AG04450 (cell line): ENCODE results near the gene RPGR. TPM values are rescaled to one million over a fixed set of nuclear protein-coding genes. Genes with fewer than 3 reads are reported as not detected.

Experiments
- CTCF ChIA-PET: fragments of 300-600, 350-600 bp; formaldehyde crosslinking; extraction: SDS; loops from one replicate; lab custom pipeline; 2022; ENCODE audit warnings: antibody characterized with exemption, inconsistent platforms; lab: Charles Lee
- POLR2A ChIA-PET: fragments of 350-600 bp; formaldehyde crosslinking; extraction: SDS; loops from one replicate; lab custom pipeline; 2021; ENCODE audit warnings: antibody characterized with exemption, inconsistent platforms; lab: Yijun Ruan, JAX
- DNase-seq: peaks from one replicate; pipeline ENCODE4 v3.0.0-alpha.2; 2011; ENCODE audit warnings: low read depth, low spot score
- H3K27ac ChIP-seq: one replicate; pipeline ENCODE4 v1.5.1; 2012; ENCODE audit warnings: low read depth, low read length, control low read depth
- H3K27me3 ChIP-seq: one replicate; pipeline ENCODE4 v1.6.0; 2012; ENCODE audit warnings: low read length; ENCODE audit not compliant: control insufficient read depth, insufficient read depth
- H3K4me3 ChIP-seq: 2 replicates; pipeline ENCODE4 v1.5.1; 2011; ENCODE audit warnings: mild to moderate bottlenecking, low read depth, low read length, control low read depth
- H3K9me3 ChIP-seq: 2 replicates; pipeline ENCODE4 v1.5.1; 2012; ENCODE audit warnings: low read length; ENCODE audit not compliant: control insufficient read depth, insufficient read depth
- polyA plus RNA-seq: library from polyadenylated mRNA; depleted of rRNA; stranded (reverse); fragments of >200 nt; gene quantifications from 2 replicates; pipeline ENCODE4 v1.2.3, GENCODE V29; 2011
- TF ChIP-seq, protein P1 (sequence below): IDR thresholded peaks from 2 replicates; pipeline ENCODE4 v1.5.1; 2011; ENCODE audit warnings: low read depth, low read length, control low read depth, inconsistent platforms

RPGR gene
- polyA plus RNA-seq, 1 experiment = 2.0 TPM

DNA sequence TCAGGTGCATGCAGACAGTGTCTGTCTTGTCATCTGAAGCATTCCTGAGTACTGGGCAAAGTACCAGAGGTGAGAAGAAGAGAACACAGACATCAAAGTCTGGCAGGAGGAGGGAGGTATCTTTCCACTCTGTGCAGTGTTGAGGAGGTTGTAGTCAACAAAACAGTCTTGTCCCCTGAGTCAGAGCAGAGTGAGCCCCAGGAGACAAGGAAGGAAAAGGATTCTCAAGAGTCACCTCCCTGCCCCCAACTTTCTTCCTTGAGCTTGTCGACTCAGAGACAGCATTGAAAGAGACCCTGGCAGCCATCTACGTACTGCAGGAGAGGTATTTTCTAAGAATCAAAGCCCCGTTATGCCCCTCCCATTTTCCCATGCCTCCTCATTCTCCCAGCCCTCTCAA is 102.2 kb downstream of the RPGR start:
- Histone ChIP-seq H3K27ac (peak overlapping the region; percentile 39), H3K9me3 (no peaks in the 10 kb centered on the region), H3K27me3 (no peaks in the 10 kb centered on the region), H3K4me3 (no peak overlapping the region)
- TF ChIP-seq, protein P1, sequence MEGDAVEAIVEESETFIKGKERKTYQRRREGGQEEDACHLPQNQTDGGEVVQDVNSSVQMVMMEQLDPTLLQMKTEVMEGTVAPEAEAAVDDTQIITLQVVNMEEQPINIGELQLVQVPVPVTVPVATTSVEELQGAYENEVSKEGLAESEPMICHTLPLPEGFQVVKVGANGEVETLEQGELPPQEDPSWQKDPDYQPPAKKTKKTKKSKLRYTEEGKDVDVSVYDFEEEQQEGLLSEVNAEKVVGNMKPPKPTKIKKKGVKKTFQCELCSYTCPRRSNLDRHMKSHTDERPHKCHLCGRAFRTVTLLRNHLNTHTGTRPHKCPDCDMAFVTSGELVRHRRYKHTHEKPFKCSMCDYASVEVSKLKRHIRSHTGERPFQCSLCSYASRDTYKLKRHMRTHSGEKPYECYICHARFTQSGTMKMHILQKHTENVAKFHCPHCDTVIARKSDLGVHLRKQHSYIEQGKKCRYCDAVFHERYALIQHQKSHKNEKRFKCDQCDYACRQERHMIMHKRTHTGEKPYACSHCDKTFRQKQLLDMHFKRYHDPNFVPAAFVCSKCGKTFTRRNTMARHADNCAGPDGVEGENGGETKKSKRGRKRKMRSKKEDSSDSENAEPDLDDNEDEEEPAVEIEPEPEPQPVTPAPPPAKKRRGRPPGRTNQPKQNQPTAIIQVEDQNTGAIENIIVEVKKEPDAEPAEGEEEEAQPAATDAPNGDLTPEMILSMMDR = no peak
- POLR2A ChIA-PET = no interaction called here
- CTCF ChIA-PET = no interaction called here
- no peak for DNase-seq

DNA sequence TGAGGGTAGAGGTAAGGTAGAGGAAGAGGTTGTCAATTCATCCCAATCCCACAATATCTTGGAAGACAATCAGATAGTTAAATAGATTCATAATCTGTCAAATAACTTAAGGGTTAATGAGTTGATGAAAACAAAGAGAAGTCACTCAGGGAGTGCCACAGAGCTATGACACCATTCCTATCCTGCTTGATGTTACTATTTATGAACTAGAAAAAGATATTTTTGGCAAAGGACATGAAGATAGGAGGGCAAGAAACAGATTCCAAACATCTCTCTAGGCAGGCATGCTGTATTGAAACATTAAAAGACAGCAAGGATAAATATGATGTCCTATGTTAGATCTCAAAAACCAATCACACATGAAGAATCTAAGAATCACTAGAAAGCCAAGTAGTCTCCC is 103.1 kb downstream of the RPGR start:
- no peak overlapping the region for H3K27ac ChIP-seq

DNA sequence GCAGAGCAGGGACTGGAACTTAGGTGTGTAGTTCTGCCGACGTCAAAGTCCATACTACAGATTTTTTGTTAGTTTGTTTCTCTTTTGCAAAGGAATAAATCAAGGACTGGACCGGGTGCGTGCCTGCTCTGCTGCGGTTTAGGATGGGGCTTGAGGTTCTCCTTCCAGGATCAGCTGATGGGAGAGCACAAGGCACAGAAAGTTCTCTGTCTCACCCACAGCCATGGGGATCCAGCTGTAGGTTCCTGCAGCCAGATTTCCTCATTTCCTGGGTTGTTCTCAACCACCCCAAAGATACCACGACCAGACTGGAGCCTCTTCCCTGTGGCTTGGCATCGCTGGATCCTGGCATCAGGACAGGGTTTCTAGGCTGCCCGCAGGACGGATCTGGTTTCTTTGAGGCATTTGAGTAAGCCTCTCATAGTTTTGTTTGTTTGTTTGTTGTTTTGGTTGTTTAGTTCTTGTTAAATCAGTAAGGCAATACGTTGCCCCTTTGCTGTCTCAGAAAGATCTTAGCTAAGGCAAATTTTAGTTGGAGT is 105.8 kb downstream of the RPGR start:
- TF ChIP-seq, protein P1 = no peak
- ChIA-PET CTCF (interaction anchor here (0.8 to 2.7 kb wide), 2 partner anchors 106 kb away, joined by 3 to 13 read pairs; partner anchors contain the start of gene RPGR), POLR2A (interaction anchor here (1.2 kb wide), 1 partner anchor 12 kb away, joined by 3 read pairs; no protein-coding TSS in a partner anchor)
- Histone ChIP-seq H3K9me3 (no peaks in the 10 kb centered on the region), H3K4me3 (peak overlapping the region; percentile 65), H3K27ac (no peak overlapping the region), H3K27me3 (no peaks in the 10 kb centered on the region)
- no peak for DNase-seq

More for the DNA sequence above, 103.1 kb downstream of the RPGR start:
- DNase-seq = no peak
- H3K9me3 ChIP-seq = no peaks in the 10 kb centered on the region
- POLR2A ChIA-PET = no interaction called here
- TF ChIP-seq, protein P1 = no peak
- H3K4me3 ChIP-seq = no peak overlapping the region
- no peaks in the 10 kb centered on the region for H3K27me3 ChIP-seq
- CTCF ChIA-PET = no interaction called here

DNA sequence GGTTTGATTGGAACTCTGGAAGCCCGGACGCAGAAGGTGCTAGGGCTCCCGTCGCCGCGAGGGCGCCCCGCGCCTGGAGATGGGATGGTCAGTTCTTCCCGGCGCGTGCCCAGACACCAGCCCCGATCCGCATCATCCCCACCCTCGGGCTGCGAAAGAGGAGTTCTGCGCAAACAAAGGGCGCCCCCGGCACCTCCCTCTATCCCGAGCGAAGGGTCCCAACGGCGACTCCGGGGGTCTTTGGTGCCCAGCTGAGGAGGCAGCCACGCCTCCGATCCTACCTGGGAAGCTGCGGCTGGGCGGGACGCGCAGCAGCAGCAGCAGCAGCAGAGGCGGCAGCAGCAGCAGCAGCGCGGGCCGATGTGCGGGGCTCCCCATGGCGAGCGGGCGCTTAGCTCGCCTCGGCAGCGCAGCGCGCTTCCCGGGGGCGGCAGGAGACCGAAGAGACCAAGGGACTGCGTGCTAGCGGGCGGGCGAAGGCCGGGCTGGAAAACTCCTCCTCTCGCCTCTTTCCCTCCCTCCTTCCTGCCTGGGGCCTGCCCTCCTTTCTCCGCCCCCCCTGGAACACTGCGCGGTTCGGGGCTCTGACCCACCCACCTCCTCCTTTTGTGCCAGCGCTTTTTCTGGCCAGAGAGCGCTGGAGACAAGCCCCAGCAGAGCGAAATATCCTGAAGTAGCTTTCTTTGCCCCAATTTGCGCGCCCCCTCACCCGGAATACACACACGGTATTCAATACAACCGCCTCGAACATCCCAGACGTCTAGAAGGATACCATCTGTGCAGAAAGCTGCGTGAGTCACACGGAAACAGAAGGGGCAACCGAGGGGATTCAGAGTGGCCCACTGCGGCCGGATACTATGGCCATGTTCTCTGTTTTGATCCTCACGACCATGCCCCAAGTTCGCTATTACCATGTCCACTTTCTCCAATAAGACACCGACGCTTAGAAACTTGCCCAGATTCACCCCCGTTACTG is 106.6 kb downstream of the RPGR start, which contains the start of gene SRPX:
Gene SRPX, minus strand, starts transcription at position 457 of the 976 bp plus-strand sequence. Its CDS starts 79 bp downstream, at position 378.
- no peak for DNase-seq
- Histone ChIP-seq H3K27ac (no peak within 1 kb of the TSS), H3K27me3 (no peaks in the 10 kb centered on the region), H3K9me3 (no peaks in the 10 kb centered on the region), H3K4me3 (peak within 1 kb of the TSS; percentile 65)
- CTCF ChIA-PET = interaction anchor here (1.1 to 3.4 kb wide), 6 partner anchors 12 to 250 kb away, joined by 3 to 21 read pairs (median 10); partner anchors contain the start of gene RPGR
- POLR2A ChIA-PET = interaction anchor here (1.2 kb wide), 1 partner anchor 13 kb away, joined by 3 read pairs; no protein-coding TSS in a partner anchor
- TF ChIP-seq, protein P1 = no peak
